ENCODE data around the gene SPINK7. TPM values are rescaled to one million over a fixed set of nuclear protein-coding genes. Genes with fewer than 3 reads are reported as not detected.
"Not testable (repeated sequence)": the region's sequence is repeated elsewhere in the genome, so short reads cannot be mapped to it uniquely, and the experiment has no call there.

The SPINK7 gene
- total RNA-seq, 3 donors from 2014 or later (not counting 1 experiment from before 2014, with no cell fraction given): not detected

GRCh38 chr5:148314731-148315130 lies 2.5 kb downstream of the SPINK7 start:
- TF ChIP-seq, protein P1, sequence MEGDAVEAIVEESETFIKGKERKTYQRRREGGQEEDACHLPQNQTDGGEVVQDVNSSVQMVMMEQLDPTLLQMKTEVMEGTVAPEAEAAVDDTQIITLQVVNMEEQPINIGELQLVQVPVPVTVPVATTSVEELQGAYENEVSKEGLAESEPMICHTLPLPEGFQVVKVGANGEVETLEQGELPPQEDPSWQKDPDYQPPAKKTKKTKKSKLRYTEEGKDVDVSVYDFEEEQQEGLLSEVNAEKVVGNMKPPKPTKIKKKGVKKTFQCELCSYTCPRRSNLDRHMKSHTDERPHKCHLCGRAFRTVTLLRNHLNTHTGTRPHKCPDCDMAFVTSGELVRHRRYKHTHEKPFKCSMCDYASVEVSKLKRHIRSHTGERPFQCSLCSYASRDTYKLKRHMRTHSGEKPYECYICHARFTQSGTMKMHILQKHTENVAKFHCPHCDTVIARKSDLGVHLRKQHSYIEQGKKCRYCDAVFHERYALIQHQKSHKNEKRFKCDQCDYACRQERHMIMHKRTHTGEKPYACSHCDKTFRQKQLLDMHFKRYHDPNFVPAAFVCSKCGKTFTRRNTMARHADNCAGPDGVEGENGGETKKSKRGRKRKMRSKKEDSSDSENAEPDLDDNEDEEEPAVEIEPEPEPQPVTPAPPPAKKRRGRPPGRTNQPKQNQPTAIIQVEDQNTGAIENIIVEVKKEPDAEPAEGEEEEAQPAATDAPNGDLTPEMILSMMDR (IDR thresholded peaks at IDR 0.05): no peak
- Histone ChIP-seq H3K27ac (ENCODE audit: low read length) (no peak overlapping the region), H3K36me3 (ENCODE audit: control insufficient read depth, insufficient read depth, low read length) (no peaks in the 10 kb centered on the region), H3K4me3 (ENCODE audit: low read length) (no peak overlapping the region), H3K9me3 (ENCODE audit: control insufficient read depth, insufficient read depth, low read length) (no peaks in the 10 kb centered on the region), H3K4me1 (ENCODE audit: control insufficient read depth, insufficient read depth, low read length) (no peaks in the 10 kb centered on the region), H3K27me3 (ENCODE audit: control insufficient read depth, insufficient read depth, low read length) (no peaks in the 10 kb centered on the region)
- H3K36me3 Mint-ChIP-seq: no peaks in the 10 kb centered on the region
- ATAC-seq: no peak
- WGBS (ENCODE audit: insufficient coverage): 91% methylated on average over 2 of the region's 4 CpGs
- peaks cover 0 to 8% of the 10 kb centered on the region in 2 donors for H3K27me3 Mint-ChIP-seq (ENCODE audit: low read depth in 2 of 2)
- H3K4me1 Mint-ChIP-seq: no peaks in the 10 kb centered on the region
- H3K9me3 Mint-ChIP-seq: peaks cover 0 to 3% of the 10 kb centered on the region in 2 donors
- intact Hi-C loops (cut with micrococcal nuclease): no loop called here
- DNase-seq: no peak
- no peak overlapping the region for H3K4me3 Mint-ChIP-seq
- H3K27ac Mint-ChIP-seq: no peak overlapping the region

GRCh38 chr5:148320011-148320963 lies 8.1 kb downstream of the SPINK7 start:
- peak in 1 of 2 donors; percentile 16 for DNase-seq
- intact Hi-C loops (cut with micrococcal nuclease): not testable (repeated sequence)

DNA sequence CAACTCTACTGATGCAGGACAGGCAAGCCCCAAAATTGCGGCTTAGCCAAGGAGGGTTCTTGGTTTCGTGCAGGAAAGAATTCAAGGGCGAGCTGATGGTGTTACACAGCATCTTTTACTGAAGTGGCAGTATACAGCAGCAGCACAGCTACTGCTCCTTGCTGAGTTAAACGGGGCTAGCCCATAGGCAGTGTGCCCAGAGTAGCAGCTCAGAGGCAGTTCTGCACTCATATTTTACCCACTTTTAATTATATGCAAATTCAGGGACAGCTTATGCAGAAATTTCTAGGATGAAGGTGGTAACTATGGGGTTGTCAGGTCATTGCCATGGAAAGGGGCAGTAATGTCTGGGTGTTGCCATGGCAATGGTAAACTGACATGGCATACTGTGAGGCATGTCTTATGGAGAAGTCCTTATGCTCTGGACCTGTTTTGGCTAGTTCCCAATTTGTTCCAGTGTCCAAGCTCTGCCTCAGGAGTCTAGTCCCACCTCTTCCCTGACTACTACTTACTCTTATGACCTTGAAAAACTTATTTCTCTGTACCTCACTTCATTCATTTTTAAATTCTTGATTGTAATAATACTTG lies 21.1 kb downstream of the SPINK7 start:
- no peak for DNase-seq
- no peak overlapping the region for H3K27ac ChIP-seq (ENCODE audit: low read length)
- Mint-ChIP-seq H3K36me3 (no peaks in the 10 kb centered on the region), H3K27me3 (ENCODE audit: low read depth in 2 of 2) (peaks cover 0 to 3% of the 10 kb centered on the region in 2 donors), H3K4me3 (no peak overlapping the region), H3K4me1 (no peaks in the 10 kb centered on the region), H3K27ac (no peak overlapping the region), H3K9me3 (peaks cover 0 to 13% of the 10 kb centered on the region in 2 donors)
- H3K9me3 ChIP-seq (ENCODE audit: control insufficient read depth, insufficient read depth, low read length): no peaks in the 10 kb centered on the region
- no peaks in the 10 kb centered on the region for H3K4me1 ChIP-seq (ENCODE audit: control insufficient read depth, insufficient read depth, low read length)
- H3K36me3 ChIP-seq (ENCODE audit: control insufficient read depth, insufficient read depth, low read length): no peaks in the 10 kb centered on the region
- ATAC-seq: no peak
- H3K27me3 ChIP-seq (ENCODE audit: control insufficient read depth, insufficient read depth, low read length): no peaks in the 10 kb centered on the region
- intact Hi-C loops (cut with micrococcal nuclease): no loop called here
- WGBS (ENCODE audit: insufficient coverage): 90% methylated on average over 4 of the region's 4 CpGs
- TF ChIP-seq, protein P1 (IDR thresholded peaks at IDR 0.05): no peak
- no peak overlapping the region for H3K4me3 ChIP-seq (ENCODE audit: low read length)

More at GRCh38 chr5:148320011-148320963, 8.1 kb downstream of the SPINK7 start:
- 57% methylated on average over 38 of the region's 42 CpGs for WGBS (ENCODE audit: insufficient coverage)
- H3K4me3 Mint-ChIP-seq: peak overlapping the region; percentile 58
- not testable (repeated sequence) for H3K9me3 Mint-ChIP-seq; H3K27me3 ChIP-seq (ENCODE audit: control insufficient read depth, insufficient read depth, low read length); H3K36me3 Mint-ChIP-seq; H3K4me3 ChIP-seq (ENCODE audit: low read length); H3K36me3 ChIP-seq (ENCODE audit: control insufficient read depth, insufficient read depth, low read length); H3K4me1 ChIP-seq (ENCODE audit: control insufficient read depth, insufficient read depth, low read length); H3K27ac Mint-ChIP-seq; H3K27ac ChIP-seq (ENCODE audit: low read length); ATAC-seq; H3K4me1 Mint-ChIP-seq; H3K9me3 ChIP-seq (ENCODE audit: control insufficient read depth, insufficient read depth, low read length)
- peaks cover 6 to 11% of the 10 kb centered on the region in 2 donors for H3K27me3 Mint-ChIP-seq (ENCODE audit: low read depth in 2 of 2)

- no peaks in the 10 kb centered on the region for H3K36me3 Mint-ChIP-seq
- H3K4me1 Mint-ChIP-seq: no peaks in the 10 kb centered on the region
- TF ChIP-seq, protein P1 (IDR thresholded peaks at IDR 0.05): no peak
- H3K4me3 Mint-ChIP-seq: no peak within 1 kb of the TSS
- H3K27ac ChIP-seq (ENCODE audit: low read length): no peak within 1 kb of the TSS
- H3K4me1 ChIP-seq (ENCODE audit: control insufficient read depth, insufficient read depth, low read length): no peaks in the 10 kb centered on the region
- no peaks in the 10 kb centered on the region for H3K27me3 Mint-ChIP-seq (ENCODE audit: low read depth in 2 of 2)
- H3K27ac Mint-ChIP-seq: no peak within 1 kb of the TSS
- DNase-seq: no peak
- intact Hi-C loops (cut with micrococcal nuclease): no loop called here
- no peaks in the 10 kb centered on the region for H3K36me3 ChIP-seq (ENCODE audit: control insufficient read depth, insufficient read depth, low read length)
- no peaks in the 10 kb centered on the region for H3K9me3 ChIP-seq (ENCODE audit: control insufficient read depth, insufficient read depth, low read length)
- 88% methylated on average over 3 of the region's 3 CpGs for WGBS (ENCODE audit: insufficient coverage)
- peaks cover 0 to 6% of the 10 kb centered on the region in 2 donors for H3K9me3 Mint-ChIP-seq
- ATAC-seq: no peak
- H3K4me3 ChIP-seq (ENCODE audit: low read length): no peak within 1 kb of the TSS
- no peaks in the 10 kb centered on the region for H3K27me3 ChIP-seq (ENCODE audit: control insufficient read depth, insufficient read depth, low read length)
Observed at GRCh38 chr5:148335259-148335658, 23.0 kb downstream of the SPINK7 start, which contains the start of gene SPINK9. Gene SPINK9 (plus strand): TSS chr5:148335559. CDS start chr5:148335614, 55 bp downstream.

Data from natural killer cell (primary cell).